PC-3 (cell line): ENCODE data around the gene CFAP410.

ENCODE experiments used
- EZH2phosphoT487 ChIP-seq: fragments of 300-600 bp; sonication (generic); IDR thresholded peaks from 2 replicates; pipeline ENCODE4 v1.6.1; 2018; ENCODE audit warnings: mild to moderate bottlenecking, antibody characterized with exemption, low read length, borderline replicate concordance
- TF ChIP-seq, protein P1 (sequence below): fragments of 300-600 bp; sonication (generic); conservative IDR thresholded peaks from 2 replicates; pipeline ENCODE4 v1.5.1; 2017; ENCODE audit warnings: antibody characterized with exemption, low read depth, mild to moderate bottlenecking, low read length

DNA sequence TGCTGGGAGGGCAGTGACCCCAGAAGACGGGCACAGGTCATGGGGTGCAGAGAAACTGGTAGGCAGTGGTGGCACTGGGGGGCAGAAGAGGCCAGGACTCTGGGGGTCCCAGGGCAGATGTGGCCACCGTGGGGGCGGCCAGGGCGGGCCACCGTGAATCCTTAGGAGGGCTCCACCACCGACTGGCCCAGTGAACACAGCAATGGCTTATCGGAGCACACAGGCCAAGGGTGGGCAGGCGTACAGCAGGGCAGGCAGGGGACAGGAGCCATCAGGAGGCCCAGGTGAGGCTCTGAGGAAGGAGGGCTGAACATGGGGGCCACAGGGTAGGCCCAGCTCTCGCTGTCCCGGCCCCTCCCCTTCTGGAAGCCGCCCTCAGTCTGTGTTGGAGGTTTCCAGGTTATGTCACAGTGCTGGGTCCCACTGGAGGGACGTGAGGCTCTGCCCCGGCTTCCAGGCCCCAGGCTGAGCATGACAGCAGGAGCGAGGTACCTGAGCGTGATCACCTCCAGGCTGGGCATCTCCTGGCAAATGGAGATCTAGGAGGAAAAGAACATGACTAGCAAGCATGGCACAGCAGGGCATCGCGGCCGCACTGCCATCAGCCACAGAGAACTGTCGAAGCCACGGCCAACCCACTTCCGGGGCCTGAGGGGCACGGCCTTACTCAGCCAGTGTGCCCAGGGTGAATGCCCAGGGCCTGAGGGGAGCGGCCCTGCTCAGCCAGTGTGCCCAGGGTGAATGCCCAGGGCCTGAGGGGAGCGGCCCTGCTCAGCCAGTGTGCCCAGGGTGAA is 3.7 kb downstream of the CFAP410 start:
- TF ChIP-seq, protein P1, sequence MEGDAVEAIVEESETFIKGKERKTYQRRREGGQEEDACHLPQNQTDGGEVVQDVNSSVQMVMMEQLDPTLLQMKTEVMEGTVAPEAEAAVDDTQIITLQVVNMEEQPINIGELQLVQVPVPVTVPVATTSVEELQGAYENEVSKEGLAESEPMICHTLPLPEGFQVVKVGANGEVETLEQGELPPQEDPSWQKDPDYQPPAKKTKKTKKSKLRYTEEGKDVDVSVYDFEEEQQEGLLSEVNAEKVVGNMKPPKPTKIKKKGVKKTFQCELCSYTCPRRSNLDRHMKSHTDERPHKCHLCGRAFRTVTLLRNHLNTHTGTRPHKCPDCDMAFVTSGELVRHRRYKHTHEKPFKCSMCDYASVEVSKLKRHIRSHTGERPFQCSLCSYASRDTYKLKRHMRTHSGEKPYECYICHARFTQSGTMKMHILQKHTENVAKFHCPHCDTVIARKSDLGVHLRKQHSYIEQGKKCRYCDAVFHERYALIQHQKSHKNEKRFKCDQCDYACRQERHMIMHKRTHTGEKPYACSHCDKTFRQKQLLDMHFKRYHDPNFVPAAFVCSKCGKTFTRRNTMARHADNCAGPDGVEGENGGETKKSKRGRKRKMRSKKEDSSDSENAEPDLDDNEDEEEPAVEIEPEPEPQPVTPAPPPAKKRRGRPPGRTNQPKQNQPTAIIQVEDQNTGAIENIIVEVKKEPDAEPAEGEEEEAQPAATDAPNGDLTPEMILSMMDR, result no peak
- TF ChIP-seq EZH2phosphoT487, result no peak
